ENCODE results near the gene TPCN1. TPM values are rescaled to one million over a fixed set of nuclear protein-coding genes. Genes with fewer than 3 reads are reported as not detected.

The TPCN1 gene
- total and polyA plus RNA-seq, 2 donors from 2014 or later = 38.4 to 93.3 TPM

DNA sequence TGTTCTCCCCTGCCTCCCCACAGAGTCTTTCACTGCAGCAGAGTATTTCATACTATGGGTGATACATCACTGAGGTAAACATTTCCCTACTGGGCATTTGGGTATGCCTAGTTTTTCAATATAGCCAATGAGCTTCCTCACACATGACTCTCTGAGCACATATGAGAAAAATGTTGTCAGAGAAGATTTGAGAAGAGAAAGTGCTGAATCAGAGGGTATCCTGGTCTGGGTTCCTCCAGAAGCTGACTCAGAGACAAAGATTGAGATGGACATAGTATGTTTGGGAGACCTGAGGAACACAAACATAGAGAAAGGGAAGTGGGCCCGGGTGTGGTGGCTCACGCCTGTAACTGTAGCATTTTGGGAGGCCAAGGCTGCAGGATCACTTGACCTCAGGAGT, 101.1 kb downstream of the TPCN1 start:
- Histone ChIP-seq H3K27me3 (ENCODE audit: control insufficient read depth, insufficient read depth, low read length) (no peaks in the 10 kb centered on the region), H3K9me3 (ENCODE audit: control insufficient read depth in 2 of 3, insufficient read depth in 1 of 3, low read length in 3 of 3) (no peaks in the 10 kb centered on the region), H3K9ac (ENCODE audit: low read length in 3 of 3) (no peak overlapping the region), H3K4me1 (ENCODE audit: control insufficient read depth in 2 of 3, insufficient read depth in 2 of 3, low read depth in 1 of 3, low read length in 3 of 3) (peaks cover 0 to 3% (median 0%) of the 10 kb centered on the region in 3 donors), H3K36me3 (ENCODE audit: control insufficient read depth in 2 of 3, insufficient read depth in 3 of 3, low read length in 3 of 3) (peaks cover 7 to 26% (median 13%) of the 10 kb centered on the region in 3 donors), H3K27ac (ENCODE audit: low read depth in 2 of 2, low read length in 2 of 2) (no peak overlapping the region), H3K4me3 (ENCODE audit: low read length in 3 of 3) (no peak overlapping the region)
- no peak for FAIRE-seq
- TF ChIP-seq, protein P1, sequence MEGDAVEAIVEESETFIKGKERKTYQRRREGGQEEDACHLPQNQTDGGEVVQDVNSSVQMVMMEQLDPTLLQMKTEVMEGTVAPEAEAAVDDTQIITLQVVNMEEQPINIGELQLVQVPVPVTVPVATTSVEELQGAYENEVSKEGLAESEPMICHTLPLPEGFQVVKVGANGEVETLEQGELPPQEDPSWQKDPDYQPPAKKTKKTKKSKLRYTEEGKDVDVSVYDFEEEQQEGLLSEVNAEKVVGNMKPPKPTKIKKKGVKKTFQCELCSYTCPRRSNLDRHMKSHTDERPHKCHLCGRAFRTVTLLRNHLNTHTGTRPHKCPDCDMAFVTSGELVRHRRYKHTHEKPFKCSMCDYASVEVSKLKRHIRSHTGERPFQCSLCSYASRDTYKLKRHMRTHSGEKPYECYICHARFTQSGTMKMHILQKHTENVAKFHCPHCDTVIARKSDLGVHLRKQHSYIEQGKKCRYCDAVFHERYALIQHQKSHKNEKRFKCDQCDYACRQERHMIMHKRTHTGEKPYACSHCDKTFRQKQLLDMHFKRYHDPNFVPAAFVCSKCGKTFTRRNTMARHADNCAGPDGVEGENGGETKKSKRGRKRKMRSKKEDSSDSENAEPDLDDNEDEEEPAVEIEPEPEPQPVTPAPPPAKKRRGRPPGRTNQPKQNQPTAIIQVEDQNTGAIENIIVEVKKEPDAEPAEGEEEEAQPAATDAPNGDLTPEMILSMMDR (IDR thresholded peaks at IDR 0.05; ENCODE audit: borderline replicate concordance, extremely low read depth, insufficient read depth) = no peak
- intact Hi-C loops (cut with DNase I) = no loop called here
- no peak for DNase-seq

DNA sequence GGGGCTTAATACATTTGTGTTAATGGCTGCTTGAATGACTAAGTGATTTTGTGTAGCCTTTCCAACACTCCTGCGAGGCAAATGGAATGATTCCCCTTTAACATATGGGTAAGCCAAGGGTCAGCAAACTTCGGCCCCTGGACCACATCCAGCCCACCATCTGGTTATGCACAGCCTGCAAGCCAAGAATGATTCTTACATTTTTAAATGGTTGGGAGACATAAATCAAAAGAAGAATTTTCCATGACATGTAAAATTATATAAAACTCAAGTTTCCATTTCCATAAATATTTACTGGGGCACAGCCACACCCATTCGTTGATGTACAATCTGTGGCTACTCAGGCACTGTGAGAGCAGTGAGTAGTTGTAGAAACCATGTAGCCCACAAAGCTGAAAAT, 104.7 kb downstream of the TPCN1 start:
- TF ChIP-seq, protein P1 (IDR thresholded peaks at IDR 0.05; ENCODE audit: borderline replicate concordance, extremely low read depth, insufficient read depth) = no peak

DNA sequence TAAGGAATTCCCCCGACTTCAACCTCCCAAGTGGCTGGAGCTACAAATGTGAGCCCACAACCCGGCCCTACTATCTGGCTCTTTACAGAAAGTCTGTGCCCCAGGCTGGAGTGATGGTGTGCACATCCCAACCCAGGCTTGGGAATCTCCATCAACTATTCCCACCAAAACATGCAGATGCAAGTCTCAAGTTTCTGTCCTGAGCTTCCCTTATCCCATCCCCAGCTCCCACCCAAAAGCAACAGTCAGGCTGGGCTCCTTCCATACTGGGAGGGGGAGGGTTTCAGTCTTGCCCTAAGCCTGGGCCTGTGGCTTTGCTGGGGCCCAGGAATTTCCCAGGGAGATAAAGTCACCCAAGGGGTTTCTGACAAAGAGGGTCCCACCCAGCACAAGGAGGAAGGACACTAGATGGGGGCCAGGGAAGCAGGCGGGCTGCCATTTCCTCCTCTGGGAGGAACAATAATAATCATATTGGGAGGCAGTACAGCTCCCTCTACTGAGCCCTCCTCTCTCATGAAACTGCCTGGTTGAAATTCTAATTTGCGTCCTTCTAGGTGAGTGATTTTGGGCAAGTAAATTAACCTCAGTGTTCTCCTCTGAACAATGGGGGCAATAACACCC, 105.6 kb downstream of the TPCN1 start:
- no peak for FAIRE-seq
- Histone ChIP-seq H3K9ac (ENCODE audit: low read length in 3 of 3) (no peak overlapping the region), H3K36me3 (ENCODE audit: control insufficient read depth in 2 of 3, insufficient read depth in 3 of 3, low read length in 3 of 3) (peaks cover 0 to 9% (median 0%) of the 10 kb centered on the region in 3 donors)

More for the DNA sequence above, 104.7 kb downstream of the TPCN1 start:
- Histone ChIP-seq H3K4me3 (ENCODE audit: low read length in 3 of 3) (no peak overlapping the region), H3K27me3 (ENCODE audit: control insufficient read depth, insufficient read depth, low read length) (no peaks in the 10 kb centered on the region), H3K9ac (ENCODE audit: low read length in 3 of 3) (no peak overlapping the region), H3K9me3 (ENCODE audit: control insufficient read depth in 2 of 3, insufficient read depth in 1 of 3, low read length in 3 of 3) (no peaks in the 10 kb centered on the region), H3K4me1 (ENCODE audit: control insufficient read depth in 2 of 3, insufficient read depth in 2 of 3, low read depth in 1 of 3, low read length in 3 of 3) (peaks cover 0 to 3% (median 0%) of the 10 kb centered on the region in 3 donors), H3K27ac (ENCODE audit: low read depth in 2 of 2, low read length in 2 of 2) (no peak overlapping the region), H3K36me3 (ENCODE audit: control insufficient read depth in 2 of 3, insufficient read depth in 3 of 3, low read length in 3 of 3) (peaks cover 0 to 7% (median 0%) of the 10 kb centered on the region in 3 donors)
- DNase-seq (peak in 3 of 5 donors; percentile 35 to 72 (median 45)), FAIRE-seq (peak; percentile 19)
- intact Hi-C loops (cut with DNase I) = no loop called here

More for the DNA sequence above, 105.6 kb downstream of the TPCN1 start:
- Histone ChIP-seq H3K27ac (ENCODE audit: low read depth in 2 of 2, low read length in 2 of 2) (peak overlapping the region in 1 of 2 donors; percentile 6), H3K4me3 (ENCODE audit: low read length in 3 of 3) (no peak overlapping the region), H3K27me3 (ENCODE audit: control insufficient read depth, insufficient read depth, low read length) (no peaks in the 10 kb centered on the region), H3K9me3 (ENCODE audit: control insufficient read depth in 2 of 3, insufficient read depth in 1 of 3, low read length in 3 of 3) (no peaks in the 10 kb centered on the region), H3K4me1 (ENCODE audit: control insufficient read depth in 2 of 3, insufficient read depth in 2 of 3, low read depth in 1 of 3, low read length in 3 of 3) (peaks cover 0 to 3% (median 0%) of the 10 kb centered on the region in 3 donors)
- TF ChIP-seq, protein P1 (IDR thresholded peaks at IDR 0.05; ENCODE audit: borderline replicate concordance, extremely low read depth, insufficient read depth) = peak; percentile 6
- intact Hi-C loops (cut with DNase I) = no loop called here
- peak in 2 of 5 donors; percentile 11 to 22 for DNase-seq

All from kidney (tissue), 14 donors.